Neural cell (in vitro differentiated cells): ENCODE data around the gene TMCC1.

Source experiments
- EP300 ChIP-seq: fragments of 450-650 bp; conservative IDR thresholded peaks from 2 replicates; pipeline ENCODE4 v1.6.1; 2014; ENCODE audit warnings: antibody characterized with exemption, mild to moderate bottlenecking, moderate library complexity; ENCODE audit not compliant: poor library complexity, severe bottlenecking
- EZH2 ChIP-seq: fragments of 200-600, 300-800 bp; shearing (Covaris generic), sonication (generic); IDR thresholded peaks from 2 replicates; pipeline ENCODE4 v1.6.1; 2014; ENCODE audit warnings: antibody characterized with exemption, low read length, borderline replicate concordance, mild to moderate bottlenecking; ENCODE audit not compliant: insufficient read depth, poor library complexity, severe bottlenecking
- MXI1 ChIP-seq: fragments of 450-650 bp; conservative IDR thresholded peaks from 2 replicates; pipeline ENCODE4 v1.6.1; 2014; ENCODE audit warnings: antibody characterized with exemption, mild to moderate bottlenecking; ENCODE audit not compliant: poor library complexity, severe bottlenecking
- POLR2AphosphoS5 ChIP-seq: IDR thresholded peaks from 2 replicates; pipeline ENCODE4 v1.6.1; 2012
- REST ChIP-seq: IDR thresholded peaks from 2 replicates; pipeline ENCODE4 v1.6.1; 2012; ENCODE audit warnings: borderline replicate concordance
- TAF1 ChIP-seq: IDR thresholded peaks from 2 replicates; pipeline ENCODE4 v1.6.1; 2012; ENCODE audit warnings: low read depth
- TF ChIP-seq, protein P1 (sequence below): fragments of 450-650 bp; IDR thresholded peaks from 2 replicates; pipeline ENCODE4 v1.5.1; 2014; ENCODE audit warnings: antibody characterized with exemption, mild to moderate bottlenecking, moderate library complexity; ENCODE audit not compliant: poor library complexity, severe bottlenecking

DNA sequence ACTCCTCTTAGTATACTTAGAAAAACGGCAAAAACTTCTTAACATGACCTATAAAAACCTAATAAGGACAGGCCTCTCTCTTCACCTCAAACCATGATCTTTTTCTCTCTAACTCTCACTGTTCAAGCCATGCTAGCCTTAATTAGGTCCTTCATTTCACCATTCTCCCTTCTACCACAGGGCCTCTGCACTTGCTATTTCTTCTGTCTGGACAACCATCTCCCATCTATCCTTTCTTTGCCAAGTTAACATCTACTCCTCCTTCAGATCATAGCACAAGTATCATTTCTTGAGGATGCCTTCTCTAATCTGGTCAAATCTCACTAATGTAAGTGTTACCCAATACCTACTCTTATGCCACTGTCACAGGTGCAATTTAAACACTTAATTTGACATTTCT lies 39.1 kb downstream of the TMCC1 start:
- TF ChIP-seq, protein P1, sequence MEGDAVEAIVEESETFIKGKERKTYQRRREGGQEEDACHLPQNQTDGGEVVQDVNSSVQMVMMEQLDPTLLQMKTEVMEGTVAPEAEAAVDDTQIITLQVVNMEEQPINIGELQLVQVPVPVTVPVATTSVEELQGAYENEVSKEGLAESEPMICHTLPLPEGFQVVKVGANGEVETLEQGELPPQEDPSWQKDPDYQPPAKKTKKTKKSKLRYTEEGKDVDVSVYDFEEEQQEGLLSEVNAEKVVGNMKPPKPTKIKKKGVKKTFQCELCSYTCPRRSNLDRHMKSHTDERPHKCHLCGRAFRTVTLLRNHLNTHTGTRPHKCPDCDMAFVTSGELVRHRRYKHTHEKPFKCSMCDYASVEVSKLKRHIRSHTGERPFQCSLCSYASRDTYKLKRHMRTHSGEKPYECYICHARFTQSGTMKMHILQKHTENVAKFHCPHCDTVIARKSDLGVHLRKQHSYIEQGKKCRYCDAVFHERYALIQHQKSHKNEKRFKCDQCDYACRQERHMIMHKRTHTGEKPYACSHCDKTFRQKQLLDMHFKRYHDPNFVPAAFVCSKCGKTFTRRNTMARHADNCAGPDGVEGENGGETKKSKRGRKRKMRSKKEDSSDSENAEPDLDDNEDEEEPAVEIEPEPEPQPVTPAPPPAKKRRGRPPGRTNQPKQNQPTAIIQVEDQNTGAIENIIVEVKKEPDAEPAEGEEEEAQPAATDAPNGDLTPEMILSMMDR = no peak
- TF ChIP-seq MXI1 = no peak
- no peak for TF ChIP-seq REST
- TF ChIP-seq EP300 = no peak
- no peak for TF ChIP-seq TAF1
- no peak for TF ChIP-seq EZH2
- TF ChIP-seq POLR2AphosphoS5 = no peak
